HG02623 (cell line): ENCODE data around the gene TFDP2.
A peak's percentile ranks its signal among the peaks of the same experiment; 100 is the strongest.
"Not testable (repeated sequence)": the region's sequence is repeated elsewhere in the genome, so short reads cannot be mapped to it uniquely, and the experiment has no call there.

Experiments used
- ATAC-seq: cut with Tn5 transposase; IDR thresholded peaks from one replicate; pipeline ENCODE4 v1.9.1; 2021; ENCODE audit warnings: moderate library complexity; ENCODE audit not compliant: unreplicated experiment

TFDP2 gene

DNA sequence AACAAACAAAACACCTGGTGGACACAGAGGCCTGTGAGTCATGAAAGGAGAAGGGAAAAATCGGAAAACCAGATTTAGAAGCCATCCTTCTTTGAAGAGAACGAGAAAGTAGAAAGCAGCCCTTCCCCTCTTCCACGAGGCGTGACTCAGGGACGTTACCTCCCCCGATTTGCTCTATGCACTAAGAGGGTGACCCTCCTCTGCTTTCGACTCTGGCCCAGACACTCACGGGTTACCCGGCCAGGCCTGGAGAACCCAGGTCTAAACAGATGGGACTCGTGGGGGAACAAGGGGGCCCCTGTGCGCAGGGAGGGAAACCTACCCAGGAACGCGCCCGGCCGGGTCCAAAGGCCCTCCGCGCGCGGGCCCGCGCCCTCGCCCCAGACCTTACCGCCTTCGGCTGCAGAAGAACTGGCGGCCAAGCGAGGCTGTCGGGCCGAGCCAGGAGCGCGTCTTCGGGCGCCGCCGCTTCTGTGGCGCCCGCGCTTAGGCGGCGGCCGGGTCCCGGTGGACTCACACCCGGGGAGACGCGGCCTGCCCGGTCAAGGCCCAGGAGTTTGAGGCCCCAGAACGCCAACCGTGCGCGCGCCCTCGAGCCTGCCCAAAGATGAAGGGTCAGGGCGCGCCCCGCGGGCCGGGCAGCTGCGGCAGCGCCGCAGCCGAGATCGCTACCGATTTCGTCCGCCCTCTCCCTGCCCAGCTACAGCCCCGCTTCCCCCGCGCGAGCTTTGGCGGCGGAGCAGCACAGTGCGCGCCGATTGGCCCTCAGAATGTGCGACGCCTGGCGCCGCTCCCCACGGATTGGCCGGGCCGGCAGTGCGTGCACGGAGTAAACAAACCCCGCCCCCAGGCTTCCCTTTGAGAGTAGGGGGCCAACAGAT is at the start of gene TFDP2:
TSS of gene TFDP2 (minus strand) at position 753 of the 881 bp plus-strand sequence. CDS start 47,795 bp downstream, outside the sequence.
- ATAC-seq: peak; percentile 99

- no peak for ATAC-seq
These were observed 39.5 kb upstream of the TFDP2 start for GRCh38 chr3:142188846-142189245.

DNA sequence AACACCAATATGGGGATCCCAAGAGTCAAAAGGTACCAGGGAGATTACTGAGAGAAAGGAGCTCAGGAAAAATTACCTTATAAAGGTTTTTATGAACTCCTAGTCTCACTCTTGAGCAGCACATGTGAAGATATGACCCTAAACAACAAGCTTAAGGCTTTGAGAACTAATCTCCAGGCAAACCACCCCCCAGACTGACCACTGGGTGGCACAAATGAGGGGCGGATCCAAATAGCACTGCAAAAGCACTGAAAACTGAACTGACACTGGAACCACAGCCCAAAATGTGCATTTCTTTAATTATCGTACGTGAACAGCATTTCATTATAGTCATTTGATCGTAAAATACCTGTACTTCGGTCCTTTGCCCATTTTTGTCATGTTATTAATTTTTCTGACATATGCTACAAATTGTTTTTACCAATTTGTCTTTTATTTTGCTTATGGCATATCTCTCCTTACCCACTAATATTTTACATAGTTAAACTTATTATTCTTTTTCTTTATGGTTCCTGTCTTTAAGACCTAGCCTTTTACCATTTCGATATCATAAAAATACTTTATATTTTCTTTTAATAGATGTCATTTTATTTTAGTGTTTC is 31.5 kb upstream of the TFDP2 start:
- no peak for ATAC-seq

DNA sequence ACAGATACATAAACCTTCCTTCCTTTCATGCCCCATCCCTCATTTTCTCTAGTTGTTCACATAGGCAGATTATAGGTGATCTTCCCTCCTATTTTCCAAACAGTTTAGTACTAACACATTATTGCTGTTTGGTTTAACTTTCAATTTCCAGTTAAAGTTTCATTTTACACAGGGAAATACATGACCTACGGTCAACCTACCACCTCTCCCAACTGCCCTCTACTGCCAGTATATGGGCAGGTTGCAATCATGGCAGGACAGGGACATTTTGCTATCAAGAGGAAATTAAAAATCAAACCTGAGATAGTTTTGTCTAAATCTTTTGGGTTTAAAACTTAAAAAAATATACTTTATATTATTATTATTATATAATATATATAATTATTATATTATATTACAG is 26.1 kb upstream of the TFDP2 start:
- no peak for ATAC-seq

GRCh38 chr3:142174559-142174958 is 25.2 kb upstream of the TFDP2 start:
- no peak for ATAC-seq

GRCh38 chr3:142168514-142168913 is 19.2 kb upstream of the TFDP2 start:
- ATAC-seq: no peak

DNA sequence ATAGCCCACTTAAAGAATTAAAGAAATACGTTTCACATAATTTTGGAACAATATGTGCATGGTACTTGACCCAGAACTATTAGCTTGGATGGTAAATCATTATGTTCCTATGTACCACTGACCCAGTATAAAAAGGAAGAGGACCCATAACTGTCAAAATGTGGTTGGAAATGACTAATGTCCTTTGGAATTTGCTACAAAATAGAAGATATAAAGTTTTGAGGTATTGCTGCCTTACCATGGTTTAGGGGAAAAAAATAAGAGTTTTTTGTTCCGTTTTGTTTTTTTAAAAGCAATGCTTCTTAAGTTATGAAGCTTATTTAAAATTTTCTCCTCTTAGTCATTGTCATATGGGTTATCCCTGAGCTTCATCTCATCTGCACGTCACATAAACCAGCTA is 15.8 kb upstream of the TFDP2 start:
- no peak for ATAC-seq

GRCh38 chr3:142159083-142159740 is 9.9 kb upstream of the TFDP2 start:
- no peak for ATAC-seq

DNA sequence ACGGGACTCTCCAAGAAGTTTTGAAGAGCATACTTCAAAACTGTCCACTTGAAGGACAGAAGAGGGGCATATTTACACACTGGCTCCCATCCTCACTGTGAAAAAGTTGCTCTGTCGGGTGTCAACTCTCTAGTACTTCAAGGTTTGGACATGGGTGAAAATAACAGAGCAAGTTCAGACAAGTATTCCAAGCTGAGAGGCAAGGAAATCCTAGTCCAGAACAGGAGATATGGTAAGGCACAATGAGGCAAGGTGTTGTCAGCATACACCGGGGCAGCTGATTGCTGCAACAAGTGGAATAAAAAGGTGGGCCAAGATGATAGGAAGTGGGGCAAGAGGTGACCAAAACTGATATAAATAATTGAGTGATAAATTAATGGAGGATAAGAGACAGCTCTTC is 4.8 kb upstream of the TFDP2 start:
- no peak for ATAC-seq

GRCh38 chr3:142152384-142152783 is 3.0 kb upstream of the TFDP2 start:
- no peak for ATAC-seq

- no peak for ATAC-seq
These were observed 2.5 kb upstream of the TFDP2 start for GRCh38 chr3:142151828-142152227.

GRCh38 chr3:142151240-142151639 is 1.9 kb upstream of the TFDP2 start:
- no peak for ATAC-seq

DNA sequence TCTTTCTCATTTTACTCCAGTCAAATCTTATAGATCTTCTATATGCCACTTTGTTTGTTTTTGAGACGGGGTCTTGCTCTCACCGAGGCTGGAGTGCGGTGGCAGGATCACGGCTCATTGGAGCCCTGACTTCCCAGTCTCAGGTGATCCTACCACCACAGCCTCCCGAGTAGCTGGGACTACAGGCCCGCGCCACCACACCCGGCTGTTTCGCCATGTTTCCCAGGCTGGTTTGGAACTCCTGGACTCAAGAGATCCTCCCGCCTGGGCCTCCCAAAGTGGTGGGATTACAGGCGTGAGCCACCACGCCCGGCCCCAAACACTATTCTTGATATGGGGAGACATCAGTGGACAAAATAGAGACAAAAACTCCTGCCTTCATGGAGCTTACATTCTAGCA is 927 bp upstream of the TFDP2 start:
- ATAC-seq: no peak

GRCh38 chr3:142149673-142149992 is 289 bp upstream of the TFDP2 start:
- no peak for ATAC-seq

- ATAC-seq: no peak
These were observed 1.1 kb downstream of the TFDP2 start for GRCh38 chr3:142148044-142148791.

DNA sequence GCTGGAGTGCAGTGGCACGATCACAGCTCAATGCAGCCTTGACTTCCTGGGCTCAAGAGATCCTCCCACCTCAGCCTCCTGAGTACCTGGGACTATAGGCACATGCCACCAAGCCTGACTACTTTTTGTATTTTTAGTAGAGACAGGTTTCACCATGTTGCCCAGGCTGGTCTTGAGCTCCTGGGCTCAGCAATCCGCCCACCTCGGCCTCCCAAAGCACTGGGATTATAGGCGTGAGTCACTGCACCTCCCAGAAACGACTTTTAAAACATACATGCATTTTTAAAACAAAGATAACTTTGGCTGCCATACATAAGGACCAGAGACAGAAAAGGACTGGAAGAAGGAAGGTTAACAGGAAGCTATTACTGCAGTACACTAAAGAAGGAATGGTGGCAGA is 4.8 kb downstream of the TFDP2 start:
- not testable (repeated sequence) for ATAC-seq

DNA sequence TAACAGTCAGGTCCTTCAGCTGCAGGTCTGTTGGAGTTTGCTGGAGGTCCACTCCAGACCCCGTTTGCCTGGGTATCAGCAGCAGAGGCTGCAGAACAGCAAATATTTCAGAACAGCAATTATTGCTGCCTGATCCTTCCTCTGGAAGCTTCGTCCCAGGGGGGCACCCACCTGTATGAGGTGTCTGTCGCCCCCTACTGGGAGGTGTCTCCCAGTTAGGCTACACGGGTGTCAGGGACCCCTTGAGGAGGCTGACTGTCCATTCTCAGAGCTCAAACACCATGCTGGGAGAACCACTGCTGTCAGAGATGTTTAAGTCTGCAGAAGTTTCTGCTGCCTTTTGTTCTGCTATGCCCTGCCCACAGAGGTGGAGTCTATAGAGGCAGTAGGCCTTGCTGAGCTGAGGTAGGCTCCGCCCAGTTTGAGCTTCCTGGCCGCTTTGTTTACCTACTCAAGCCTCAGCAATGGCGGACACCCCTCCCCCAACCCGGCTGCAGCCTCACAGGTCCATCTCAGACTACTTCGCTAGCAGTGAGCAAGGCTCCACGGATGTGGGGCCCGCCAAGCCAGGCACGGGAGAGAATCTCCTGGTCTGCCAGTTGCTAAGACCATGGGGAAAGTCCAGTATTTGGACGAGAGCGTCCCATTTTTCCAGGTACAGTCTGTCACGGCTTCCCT is 8.6 kb downstream of the TFDP2 start:
- ATAC-seq: not testable (repeated sequence)

GRCh38 chr3:142137089-142137488 is 12.3 kb downstream of the TFDP2 start:
- ATAC-seq: not testable (repeated sequence)

GRCh38 chr3:142134799-142135325 is 14.5 kb downstream of the TFDP2 start:
- ATAC-seq: no peak

GRCh38 chr3:142129516-142130171 is 19.7 kb downstream of the TFDP2 start:
- ATAC-seq: no peak
